HG03571 (cell line): ENCODE measurements around the gene DNM1.

Source experiments
- ATAC-seq: cut with Tn5 transposase; IDR thresholded peaks from one replicate; pipeline ENCODE4 v1.9.1; 2021; ENCODE audit not compliant: unreplicated experiment

DNM1 gene

GRCh38 chr9:128304136-128304970 is 101.2 kb downstream of the DNM1 start:
- ATAC-seq, result no peak
